ENCODE measurements around the gene KNCN.
A peak's percentile ranks its signal among the peaks of the same experiment; 100 is the strongest.

The KNCN gene

DNA sequence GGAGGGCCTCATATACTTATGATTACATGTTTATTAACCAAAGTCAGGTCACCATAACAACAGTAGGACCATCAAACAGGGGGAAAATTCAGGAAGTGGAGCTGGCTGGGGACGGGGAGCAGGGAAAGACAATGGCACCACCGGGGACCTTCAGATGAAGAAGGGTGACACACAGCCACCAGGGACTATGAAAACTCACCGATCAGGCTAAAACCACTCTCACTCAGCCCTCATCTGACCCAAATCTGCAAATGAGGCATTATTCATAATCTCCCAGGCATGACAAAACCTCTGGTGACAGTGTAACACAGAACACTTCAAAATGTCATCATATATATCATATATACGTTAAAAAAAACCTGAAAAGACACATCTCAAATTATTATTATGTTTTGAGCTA, 41.4 kb upstream of the KNCN start:
- TF ChIP-seq ZNF155 (tag by site-specific recombination; IDR thresholded peaks at IDR 0.05) (no peak), SETDB1 (IDR thresholded peaks at IDR 0.05; ENCODE audit: insufficient read length, low read length) (no peak), ZNF423 (tag by site-specific recombination; IDR thresholded peaks at IDR 0.05) (no peak), MYNN (tag by site-specific recombination; IDR thresholded peaks at IDR 0.05; ENCODE audit: borderline replicate concordance) (no peak), ZNF266 (tag by site-specific recombination; IDR thresholded peaks at IDR 0.05; ENCODE audit: low read depth) (no peak), SP3 (tag by site-specific recombination; IDR thresholded peaks at IDR 0.05) (no peak), ZBTB11 (tag by site-specific recombination; conservative IDR thresholded peaks at IDR 0.05; ENCODE audit: low read depth) (no peak), TRIM28 (IDR thresholded peaks at IDR 0.05; ENCODE audit: borderline replicate concordance, low read length) (no peak), ZXDB (tag by site-specific recombination; IDR thresholded peaks at IDR 0.05) (no peak), ZNF426 (tag by site-specific recombination; IDR thresholded peaks at IDR 0.05) (no peak), EGR2 (tag by site-specific recombination; IDR thresholded peaks at IDR 0.05; ENCODE audit: low read depth) (no peak), ZBTB21 (tag by site-specific recombination; IDR thresholded peaks at IDR 0.05) (no peak)
- TF ChIP-seq, protein P1, sequence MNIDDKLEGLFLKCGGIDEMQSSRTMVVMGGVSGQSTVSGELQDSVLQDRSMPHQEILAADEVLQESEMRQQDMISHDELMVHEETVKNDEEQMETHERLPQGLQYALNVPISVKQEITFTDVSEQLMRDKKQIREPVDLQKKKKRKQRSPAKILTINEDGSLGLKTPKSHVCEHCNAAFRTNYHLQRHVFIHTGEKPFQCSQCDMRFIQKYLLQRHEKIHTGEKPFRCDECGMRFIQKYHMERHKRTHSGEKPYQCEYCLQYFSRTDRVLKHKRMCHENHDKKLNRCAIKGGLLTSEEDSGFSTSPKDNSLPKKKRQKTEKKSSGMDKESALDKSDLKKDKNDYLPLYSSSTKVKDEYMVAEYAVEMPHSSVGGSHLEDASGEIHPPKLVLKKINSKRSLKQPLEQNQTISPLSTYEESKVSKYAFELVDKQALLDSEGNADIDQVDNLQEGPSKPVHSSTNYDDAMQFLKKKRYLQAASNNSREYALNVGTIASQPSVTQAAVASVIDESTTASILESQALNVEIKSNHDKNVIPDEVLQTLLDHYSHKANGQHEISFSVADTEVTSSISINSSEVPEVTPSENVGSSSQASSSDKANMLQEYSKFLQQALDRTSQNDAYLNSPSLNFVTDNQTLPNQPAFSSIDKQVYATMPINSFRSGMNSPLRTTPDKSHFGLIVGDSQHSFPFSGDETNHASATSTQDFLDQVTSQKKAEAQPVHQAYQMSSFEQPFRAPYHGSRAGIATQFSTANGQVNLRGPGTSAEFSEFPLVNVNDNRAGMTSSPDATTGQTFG (tag by site-specific recombination; IDR thresholded peaks at IDR 0.05; ENCODE audit: borderline replicate concordance) = no peak
- TF ChIP-seq, protein P2, sequence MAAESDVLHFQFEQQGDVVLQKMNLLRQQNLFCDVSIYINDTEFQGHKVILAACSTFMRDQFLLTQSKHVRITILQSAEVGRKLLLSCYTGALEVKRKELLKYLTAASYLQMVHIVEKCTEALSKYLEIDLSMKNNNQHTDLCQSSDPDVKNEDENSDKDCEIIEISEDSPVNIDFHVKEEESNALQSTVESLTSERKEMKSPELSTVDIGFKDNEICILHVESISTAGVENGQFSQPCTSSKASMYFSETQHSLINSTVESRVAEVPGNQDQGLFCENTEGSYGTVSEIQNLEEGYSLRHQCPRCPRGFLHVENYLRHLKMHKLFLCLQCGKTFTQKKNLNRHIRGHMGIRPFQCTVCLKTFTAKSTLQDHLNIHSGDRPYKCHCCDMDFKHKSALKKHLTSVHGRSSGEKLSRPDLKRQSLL (tag by site-specific recombination; IDR thresholded peaks at IDR 0.05) = no peak
- no peak overlapping the region for H3K4me3 ChIP-seq (ENCODE audit: low read depth, low read length)
- no peak overlapping the region for H3K27ac ChIP-seq (ENCODE audit: extremely low read depth, low read depth, low read length)
- ChIA-PET POLR2A (interaction anchor here (1.8 kb wide), 1 partner anchor 11 kb away, joined by 5 read pairs; the partner anchor contains the start of gene MKNK1), CTCF (no interaction called here)
- H3K4me1 ChIP-seq (ENCODE audit: control insufficient read depth, insufficient read depth, low read length) = no peaks in the 10 kb centered on the region
- H3K36me3 ChIP-seq (ENCODE audit: control insufficient read depth in 2 of 2, insufficient read depth in 1 of 2, low read length in 2 of 2) = peaks cover 10 to 56% of the 10 kb centered on the region in 2 experiments
- no peaks in the 10 kb centered on the region for H3K9me3 ChIP-seq (ENCODE audit: control insufficient read depth, insufficient read depth, low read depth, low read length)

GRCh38 chr1:46589529-46589928, 38.1 kb upstream of the KNCN start:
- ChIA-PET CTCF (no interaction called here), POLR2A (interaction anchor here (2.2 kb wide), 1 partner anchor 14 kb away, joined by 7 read pairs; the partner anchor contains the start of gene MKNK1)
- Histone ChIP-seq H3K27ac (ENCODE audit: extremely low read depth, low read depth, low read length) (no peak overlapping the region), H3K36me3 (ENCODE audit: control insufficient read depth in 2 of 2, insufficient read depth in 1 of 2, low read length in 2 of 2) (peaks cover 10 to 82% of the 10 kb centered on the region in 2 experiments), H3K9me3 (ENCODE audit: control insufficient read depth, insufficient read depth, low read depth, low read length) (no peaks in the 10 kb centered on the region), H3K4me1 (ENCODE audit: control insufficient read depth, insufficient read depth, low read length) (no peaks in the 10 kb centered on the region), H3K4me3 (ENCODE audit: low read depth, low read length) (no peak overlapping the region)
- no peak for TF ChIP-seq ZNF274 (IDR thresholded peaks at IDR 0.05; ENCODE audit: low read length)
- TF ChIP-seq ZNF274 (tag by site-specific recombination; IDR thresholded peaks at IDR 0.05; ENCODE audit: borderline replicate concordance) = peak; percentile 31; the same call in 1 of the 2 replicates
- no peak for TF ChIP-seq SETDB1 (IDR thresholded peaks at IDR 0.05; ENCODE audit: insufficient read length, low read length)

All from HEK293 (cell line).